Keratinocyte (primary cell): ENCODE data around the gene GSTCD.

ENCODE experiments used
- CTCF ChIP-seq, 3 experiments: IDR thresholded peaks in 1 of 3; conservative IDR thresholded peaks in 1 of 3; optimal IDR thresholded peaks in 1 of 3; 2 replicates in 2 of 3; 3 replicates in 1 of 3; pipeline versions ENCODE3 to v1.5.1; 2011; ENCODE audit warnings: low read length in 3 of 3, mild to moderate bottlenecking in 3 of 3, moderate library complexity in 2 of 3, control low read depth in 1 of 3, inconsistent platforms in 1 of 3; ENCODE audit not compliant: insufficient read depth in 2 of 3; ENCODE audit errors: extremely low read depth in 1 of 3
- EZH2 ChIP-seq: IDR thresholded peaks from one replicate; pipeline ENCODE4 v1.6.1; 2012; ENCODE audit warnings: inconsistent platforms, mild to moderate bottlenecking, low read length, moderate library complexity

- TF ChIP-seq CTCF (optimal IDR thresholded peaks at IDR 0.05 in 1 of 3, IDR thresholded peaks at IDR 0.05 in 1 of 3, conservative IDR thresholded peaks at IDR 0.05 in 1 of 3; ENCODE audit: extremely low read depth in 1 of 3, insufficient read depth in 2 of 3, low read length in 3 of 3) (no peak), EZH2 (no peak)
These were observed 49.4 kb upstream of the GSTCD start for GRCh38 chr4:105659190-105659589.
